ENCODE measurements around the gene RGP1. TPM values are rescaled to one million over a fixed set of nuclear protein-coding genes. Genes with fewer than 3 reads are reported as not detected.

The RGP1 gene
- total RNA-seq, 1 donor from 2014 or later: 16.2 TPM

DNA sequence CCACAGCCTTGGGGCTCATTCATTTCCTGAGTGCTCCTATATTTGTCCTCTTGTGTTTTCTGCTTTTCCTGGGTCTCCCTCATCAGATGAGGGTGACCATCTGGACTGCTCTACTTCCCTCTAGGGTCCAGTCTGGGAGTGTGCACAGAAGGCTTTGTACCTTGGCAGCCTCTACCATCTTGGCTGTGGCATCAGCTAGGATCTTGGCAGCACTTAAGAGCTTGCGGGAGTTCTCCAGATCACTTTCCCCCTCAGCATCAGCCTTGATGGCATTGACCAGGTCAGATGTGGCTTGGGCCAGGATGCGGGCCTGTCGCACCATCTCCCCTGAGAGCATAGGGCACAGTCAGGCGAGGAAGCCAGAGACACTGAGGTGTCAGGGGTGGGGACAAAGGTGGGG is 32.9 kb upstream of the RGP1 start:
- no peaks in the 10 kb centered on the region for H3K9me3 ChIP-seq
- no peak overlapping the region for H3K4me3 ChIP-seq
- TF ChIP-seq POLR2AphosphoS5 (IDR thresholded peaks at IDR 0.05; ENCODE audit: insufficient read depth in 1 of 2, low read depth in 1 of 2) (no peak), POLR2A (IDR thresholded peaks at IDR 0.05) (no peak)
- TF ChIP-seq, protein P1, sequence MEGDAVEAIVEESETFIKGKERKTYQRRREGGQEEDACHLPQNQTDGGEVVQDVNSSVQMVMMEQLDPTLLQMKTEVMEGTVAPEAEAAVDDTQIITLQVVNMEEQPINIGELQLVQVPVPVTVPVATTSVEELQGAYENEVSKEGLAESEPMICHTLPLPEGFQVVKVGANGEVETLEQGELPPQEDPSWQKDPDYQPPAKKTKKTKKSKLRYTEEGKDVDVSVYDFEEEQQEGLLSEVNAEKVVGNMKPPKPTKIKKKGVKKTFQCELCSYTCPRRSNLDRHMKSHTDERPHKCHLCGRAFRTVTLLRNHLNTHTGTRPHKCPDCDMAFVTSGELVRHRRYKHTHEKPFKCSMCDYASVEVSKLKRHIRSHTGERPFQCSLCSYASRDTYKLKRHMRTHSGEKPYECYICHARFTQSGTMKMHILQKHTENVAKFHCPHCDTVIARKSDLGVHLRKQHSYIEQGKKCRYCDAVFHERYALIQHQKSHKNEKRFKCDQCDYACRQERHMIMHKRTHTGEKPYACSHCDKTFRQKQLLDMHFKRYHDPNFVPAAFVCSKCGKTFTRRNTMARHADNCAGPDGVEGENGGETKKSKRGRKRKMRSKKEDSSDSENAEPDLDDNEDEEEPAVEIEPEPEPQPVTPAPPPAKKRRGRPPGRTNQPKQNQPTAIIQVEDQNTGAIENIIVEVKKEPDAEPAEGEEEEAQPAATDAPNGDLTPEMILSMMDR (IDR thresholded peaks at IDR 0.05): no peak
- H3K36me3 ChIP-seq: peaks cover 17 to 98% of the 10 kb centered on the region in 2 donors
- no peak for DNase-seq (ENCODE audit: extremely low spot score in 2 of 2)
- H3K27ac ChIP-seq: no peak overlapping the region
- no peaks in the 10 kb centered on the region for H3K27me3 ChIP-seq
- H3K4me1 ChIP-seq: no peaks in the 10 kb centered on the region
- intact Hi-C loops (cut with DNase I): no loop called here

DNA sequence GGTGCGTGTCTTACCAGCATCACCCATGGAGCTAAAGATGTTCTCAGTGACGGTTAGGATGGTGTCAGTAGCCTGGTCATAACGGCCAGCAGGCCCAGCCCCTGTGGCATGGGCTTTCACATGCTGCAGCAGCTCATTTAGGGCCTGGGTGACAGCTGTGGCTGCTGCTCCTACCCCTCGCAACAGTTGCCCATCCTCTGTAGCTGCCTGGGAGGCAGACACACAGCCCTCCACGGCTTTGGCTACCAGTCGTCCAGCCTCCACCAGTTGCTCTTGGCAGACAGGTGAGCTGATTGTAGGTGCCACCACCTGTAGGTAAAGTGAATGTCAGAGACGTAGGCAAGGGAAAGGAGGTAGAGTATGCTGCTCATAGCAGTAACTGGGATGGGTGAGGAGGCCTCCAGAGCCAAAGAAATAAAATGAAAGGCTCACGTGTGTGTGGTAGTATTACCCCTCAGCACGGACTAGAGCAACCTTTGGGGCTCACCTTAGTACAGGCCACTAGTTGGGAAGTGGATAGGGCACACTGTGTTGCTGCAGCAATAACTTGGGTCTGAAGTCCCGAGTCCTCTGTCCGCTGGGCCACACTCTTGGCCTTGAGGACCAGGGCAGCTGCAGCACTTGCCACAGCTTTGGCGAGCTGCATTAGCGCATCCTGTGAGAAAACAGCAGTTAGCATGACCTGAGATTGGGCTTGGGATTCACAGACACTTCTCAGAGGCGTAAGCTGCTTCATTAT is 31.8 kb upstream of the RGP1 start:
- peaks cover 26 to 98% of the 10 kb centered on the region in 2 donors for H3K36me3 ChIP-seq
- H3K27ac ChIP-seq: no peak overlapping the region
- no peak for DNase-seq (ENCODE audit: extremely low spot score in 2 of 2)
- H3K4me3 ChIP-seq: no peak overlapping the region
- no peaks in the 10 kb centered on the region for H3K9me3 ChIP-seq
- no peaks in the 10 kb centered on the region for H3K27me3 ChIP-seq
- intact Hi-C loops (cut with DNase I): no loop called here
- H3K4me1 ChIP-seq: no peaks in the 10 kb centered on the region
- TF ChIP-seq POLR2A (IDR thresholded peaks at IDR 0.05) (no peak), POLR2AphosphoS5 (IDR thresholded peaks at IDR 0.05; ENCODE audit: insufficient read depth in 1 of 2, low read depth in 1 of 2) (no peak)
- TF ChIP-seq, protein P1 (IDR thresholded peaks at IDR 0.05): no peak

DNA sequence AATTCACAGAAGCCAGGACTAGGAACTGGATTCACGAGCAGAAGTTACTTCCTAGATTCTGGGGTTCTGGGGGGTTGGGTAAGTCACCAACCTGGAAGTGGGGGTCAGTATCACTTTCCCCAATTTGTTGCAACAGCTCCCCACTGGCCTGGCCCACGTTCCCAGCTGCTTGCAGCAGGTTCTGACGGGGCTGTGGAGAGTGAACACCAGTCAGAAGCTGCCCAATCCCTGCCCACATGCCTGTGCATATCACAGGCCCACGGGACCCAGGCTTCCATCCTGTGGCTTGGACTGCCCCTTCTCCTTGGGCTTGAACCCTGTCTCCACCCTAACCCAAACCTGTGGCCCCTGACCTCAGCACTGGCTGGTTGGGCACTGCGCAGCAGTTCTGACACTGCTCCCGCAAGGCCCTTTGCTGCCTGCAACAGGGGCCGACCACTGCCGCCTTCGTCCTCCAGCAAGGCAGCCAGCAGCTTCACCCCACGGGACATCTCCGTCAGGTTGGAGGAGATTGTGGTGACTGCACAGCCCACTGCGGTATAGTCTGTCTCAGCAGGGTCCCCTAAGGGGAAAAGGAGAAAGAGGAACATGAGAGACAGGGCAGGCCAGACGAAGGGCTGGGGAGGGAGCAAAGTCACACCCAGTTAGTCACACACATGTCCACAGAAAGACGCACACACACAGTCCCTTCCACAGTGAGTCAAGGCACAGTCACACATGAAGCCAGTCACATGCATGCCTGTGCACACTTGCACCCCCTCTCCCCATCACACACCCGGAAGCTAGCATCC is 30.2 kb upstream of the RGP1 start:
- H3K27ac ChIP-seq: no peak overlapping the region
- DNase-seq (ENCODE audit: extremely low spot score in 2 of 2): no peak
- TF ChIP-seq POLR2AphosphoS5 (IDR thresholded peaks at IDR 0.05; ENCODE audit: insufficient read depth in 1 of 2, low read depth in 1 of 2) (no peak), POLR2A (IDR thresholded peaks at IDR 0.05) (no peak)
- TF ChIP-seq, protein P1 (IDR thresholded peaks at IDR 0.05): no peak
- no peaks in the 10 kb centered on the region for H3K27me3 ChIP-seq
- no peaks in the 10 kb centered on the region for H3K9me3 ChIP-seq
- H3K4me3 ChIP-seq: no peak overlapping the region
- H3K36me3 ChIP-seq: peaks cover 23 to 99% of the 10 kb centered on the region in 2 donors
- H3K4me1 ChIP-seq: no peaks in the 10 kb centered on the region
- intact Hi-C loops (cut with DNase I): no loop called here

DNA sequence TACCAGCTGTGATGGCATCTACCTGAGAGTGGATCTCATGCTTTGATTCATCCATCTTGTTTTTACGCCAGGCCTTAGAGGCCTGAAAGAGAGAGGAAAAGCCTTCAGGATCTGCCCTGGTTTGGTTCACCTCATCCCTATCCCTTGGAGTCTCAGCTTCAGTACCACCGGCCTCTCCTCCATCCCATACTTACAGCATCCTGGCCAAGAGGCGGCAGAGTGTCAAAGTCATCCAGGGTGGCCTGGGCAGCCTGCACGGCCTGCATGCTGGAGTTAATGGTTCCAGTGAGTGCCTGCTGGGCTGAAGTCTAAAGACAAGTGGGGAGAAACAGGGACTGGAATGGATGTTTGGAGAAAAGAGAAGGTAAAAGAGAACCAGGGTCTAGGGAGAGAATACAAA is 29.5 kb upstream of the RGP1 start:
- TF ChIP-seq, protein P1 (IDR thresholded peaks at IDR 0.05): no peak
- TF ChIP-seq POLR2A (IDR thresholded peaks at IDR 0.05): no peak
- TF ChIP-seq POLR2AphosphoS5 (IDR thresholded peaks at IDR 0.05; ENCODE audit: insufficient read depth in 1 of 2, low read depth in 1 of 2): no peak
- Histone ChIP-seq H3K36me3 (peaks cover 21 to 99% of the 10 kb centered on the region in 2 donors), H3K4me1 (no peaks in the 10 kb centered on the region), H3K4me3 (no peak overlapping the region), H3K27ac (no peak overlapping the region), H3K9me3 (no peaks in the 10 kb centered on the region), H3K27me3 (no peaks in the 10 kb centered on the region)
- intact Hi-C loops (cut with DNase I): no loop called here
- no peak for DNase-seq (ENCODE audit: extremely low spot score in 2 of 2)

DNA sequence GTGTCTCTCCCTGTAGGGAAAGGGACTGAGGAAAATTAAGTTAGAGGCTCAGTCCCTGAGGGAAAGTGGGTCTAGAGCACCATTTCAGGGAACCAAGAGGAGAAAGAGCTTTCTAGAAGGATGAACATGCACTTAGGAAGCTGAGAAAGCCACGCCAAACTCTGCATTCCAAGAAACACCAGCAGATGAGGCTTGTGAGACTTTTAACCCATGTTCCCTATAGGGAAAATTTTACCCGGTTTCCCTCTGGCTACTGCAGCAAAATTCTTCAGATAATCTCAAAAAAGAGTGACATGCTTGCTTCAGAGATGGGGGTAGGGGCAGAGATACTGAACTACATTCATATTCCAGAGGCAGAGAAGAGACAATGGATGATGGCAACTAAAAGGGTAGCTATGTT is 25.7 kb upstream of the RGP1 start:
- Histone ChIP-seq H3K36me3 (peaks cover 11 to 75% of the 10 kb centered on the region in 2 donors), H3K4me3 (no peak overlapping the region), H3K9me3 (no peaks in the 10 kb centered on the region), H3K27ac (no peak overlapping the region), H3K4me1 (peaks cover 27% of the 10 kb centered on the region), H3K27me3 (no peaks in the 10 kb centered on the region)
- DNase-seq (ENCODE audit: extremely low spot score in 2 of 2): no peak
- intact Hi-C loops (cut with DNase I): no loop called here
- TF ChIP-seq POLR2A (IDR thresholded peaks at IDR 0.05): no peak
- TF ChIP-seq, protein P1 (IDR thresholded peaks at IDR 0.05): no peak
- TF ChIP-seq POLR2AphosphoS5 (IDR thresholded peaks at IDR 0.05; ENCODE audit: insufficient read depth in 1 of 2, low read depth in 1 of 2): no peak

All from vagina (tissue), 2 donors.